Measurements from ENCODE around the gene KMT5B.

KMT5B gene

DNA sequence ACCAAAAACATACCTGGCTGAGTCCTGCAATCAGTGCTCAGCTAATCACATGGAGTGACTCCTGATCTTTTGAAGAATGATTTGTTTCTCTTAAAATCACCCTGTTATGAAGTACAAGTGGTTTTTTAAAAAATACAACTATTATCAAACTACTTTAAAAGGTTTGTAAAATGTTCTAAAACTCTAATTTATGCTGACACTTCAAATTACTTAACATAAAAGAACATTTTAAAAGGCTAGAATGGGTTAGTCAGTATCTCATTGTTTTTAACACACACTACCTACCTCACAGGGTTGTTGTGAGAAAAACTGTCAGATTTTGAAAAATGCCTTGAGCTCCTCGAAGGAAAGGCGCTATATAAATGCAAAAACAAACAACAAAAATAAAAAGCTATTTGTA, 33.2 kb downstream of the KMT5B start:
- H4K91ac ChIP-seq (ENCODE audit: low read depth, low read length, poor library complexity) = no peak overlapping the region
- H3K27ac ChIP-seq (replicated peaks; ENCODE audit: low read length) = no peak overlapping the region
- no peak overlapping the region for H2BK15ac ChIP-seq (ENCODE audit: low read length)
- no peak overlapping the region for H2BK120ac ChIP-seq (ENCODE audit: low read depth, low read length)
- no peaks in the 10 kb centered on the region for H3K9me3 ChIP-seq (replicated peaks in 1 of 2; ENCODE audit: control insufficient read depth in 2 of 2, insufficient read depth in 1 of 2, low read depth in 1 of 2, low read length in 2 of 2)
- H3K79me1 ChIP-seq (ENCODE audit: low read depth, low read length) = no peaks in the 10 kb centered on the region
- no peak overlapping the region for H3K4me2 ChIP-seq (ENCODE audit: insufficient read depth, low read length, poor library complexity, severe bottlenecking)
- no peak overlapping the region for H3K23ac ChIP-seq (ENCODE audit: low read depth, low read length, poor library complexity)
- WGBS, 2 donors (ENCODE audit: extremely low coverage in 2 of 2, insufficient read length in 2 of 2, insufficient replicate concordance in 1 of 2) = no CpG with 5 or more reads among the region's 2 CpGs
- H2BK5ac ChIP-seq (ENCODE audit: low read length) = no peak overlapping the region
- no peak overlapping the region for H3K4me3 ChIP-seq (ENCODE audit: low read length in 2 of 2)
- no peak overlapping the region for H3K9ac ChIP-seq (ENCODE audit: low read depth, low read length, poor library complexity)
- H3K14ac ChIP-seq (ENCODE audit: low read length) = no peak overlapping the region
- H3K4me1 ChIP-seq (ENCODE audit: control insufficient read depth in 2 of 2, insufficient read depth in 1 of 2, low read depth in 1 of 2, low read length in 2 of 2) = no peaks in the 10 kb centered on the region
- H3K4ac ChIP-seq (ENCODE audit: low read length) = no peak overlapping the region
- H3K36me3 ChIP-seq (replicated peaks in 1 of 2; ENCODE audit: control insufficient read depth in 2 of 2, insufficient read depth in 2 of 2, low read length in 2 of 2) = peaks cover 12 to 96% of the 10 kb centered on the region in 2 donors
- no peak overlapping the region for H4K8ac ChIP-seq (ENCODE audit: low read depth, low read length)
- no peak overlapping the region for H2AK5ac ChIP-seq (ENCODE audit: low read depth, low read length)
- H3K18ac ChIP-seq (ENCODE audit: low read length) = no peak overlapping the region
- H3K27me3 ChIP-seq (ENCODE audit: control insufficient read depth in 3 of 3, insufficient read depth in 3 of 3, low read depth in 1 of 3, low read length in 3 of 3) = no peaks in the 10 kb centered on the region
- no peak overlapping the region for H2BK12ac ChIP-seq (ENCODE audit: low read length)
- H2AFZ ChIP-seq (ENCODE audit: low read length) = no peak overlapping the region
- no peak for DNase-seq (ENCODE audit: low spot score)

DNA sequence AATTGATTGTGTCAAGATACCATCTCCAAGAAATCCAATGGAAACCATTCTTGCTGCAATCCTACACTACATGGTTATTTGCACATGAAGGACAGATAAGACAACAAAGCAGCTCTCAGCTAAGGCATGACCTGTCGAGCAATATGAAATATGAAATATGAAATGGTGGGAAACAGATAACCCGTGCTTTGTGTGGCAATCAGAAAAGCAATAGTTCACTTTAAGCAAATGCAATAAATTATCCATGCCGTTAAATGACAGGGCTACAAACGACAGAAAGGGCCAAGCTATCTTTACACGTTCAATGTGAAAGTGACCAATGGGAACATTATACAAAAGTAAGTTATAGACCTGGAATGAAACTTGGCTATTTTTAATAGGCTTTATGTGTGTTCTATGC, 35.2 kb downstream of the KMT5B start:
- Histone ChIP-seq H2AK5ac (ENCODE audit: low read depth, low read length) (no peak overlapping the region), H3K27ac (replicated peaks; ENCODE audit: low read length) (no peak overlapping the region), H4K8ac (ENCODE audit: low read depth, low read length) (no peak overlapping the region), H3K79me1 (ENCODE audit: low read depth, low read length) (no peaks in the 10 kb centered on the region), H3K9me3 (replicated peaks in 1 of 2; ENCODE audit: control insufficient read depth in 2 of 2, insufficient read depth in 1 of 2, low read depth in 1 of 2, low read length in 2 of 2) (no peaks in the 10 kb centered on the region), H3K27me3 (ENCODE audit: control insufficient read depth in 3 of 3, insufficient read depth in 3 of 3, low read depth in 1 of 3, low read length in 3 of 3) (no peaks in the 10 kb centered on the region), H3K23ac (ENCODE audit: low read depth, low read length, poor library complexity) (no peak overlapping the region), H3K4me1 (ENCODE audit: control insufficient read depth in 2 of 2, insufficient read depth in 1 of 2, low read depth in 1 of 2, low read length in 2 of 2) (no peaks in the 10 kb centered on the region), H2BK5ac (ENCODE audit: low read length) (no peak overlapping the region), H3K4me3 (ENCODE audit: low read length in 2 of 2) (no peak overlapping the region), H2BK12ac (ENCODE audit: low read length) (no peak overlapping the region), H3K36me3 (replicated peaks in 1 of 2; ENCODE audit: control insufficient read depth in 2 of 2, insufficient read depth in 2 of 2, low read length in 2 of 2) (peaks cover 16 to 99% of the 10 kb centered on the region in 2 donors), H2BK120ac (ENCODE audit: low read depth, low read length) (no peak overlapping the region), H2AFZ (ENCODE audit: low read length) (no peak overlapping the region), H3K14ac (ENCODE audit: low read length) (no peak overlapping the region), H4K91ac (ENCODE audit: low read depth, low read length, poor library complexity) (no peak overlapping the region), H2BK15ac (ENCODE audit: low read length) (no peak overlapping the region), H3K18ac (ENCODE audit: low read length) (no peak overlapping the region), H3K4me2 (ENCODE audit: insufficient read depth, low read length, poor library complexity, severe bottlenecking) (no peak overlapping the region), H3K9ac (ENCODE audit: low read depth, low read length, poor library complexity) (no peak overlapping the region), H3K4ac (ENCODE audit: low read length) (no peak overlapping the region)
- WGBS, 2 donors (ENCODE audit: extremely low coverage in 2 of 2, insufficient read length in 2 of 2, insufficient replicate concordance in 1 of 2) = no CpG with 5 or more reads among the region's 5 CpGs
- DNase-seq (ENCODE audit: low spot score) = no peak

DNA sequence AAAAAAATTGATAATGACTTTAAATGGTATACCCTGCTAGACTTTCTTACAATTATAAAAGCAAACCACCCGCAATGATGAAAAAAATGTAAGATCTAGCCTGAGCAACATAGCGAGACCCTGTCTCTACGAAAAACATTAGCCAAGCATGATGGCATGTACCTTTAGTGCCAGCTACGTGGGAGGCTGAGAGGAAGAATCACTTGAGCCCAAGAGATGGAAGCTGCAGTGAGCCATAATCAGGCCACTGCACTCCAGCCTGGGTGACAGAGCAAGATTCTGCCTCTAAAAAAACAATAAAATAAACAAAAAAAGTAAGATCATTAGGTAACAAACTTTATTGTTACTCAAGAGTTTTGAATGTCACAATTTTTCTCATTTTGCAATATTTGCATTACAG, 39.2 kb downstream of the KMT5B start:
- no peak overlapping the region for H3K4me2 ChIP-seq (ENCODE audit: insufficient read depth, low read length, poor library complexity, severe bottlenecking)
- no peak for DNase-seq (ENCODE audit: low spot score)
- H3K27me3 ChIP-seq (ENCODE audit: control insufficient read depth in 3 of 3, insufficient read depth in 3 of 3, low read depth in 1 of 3, low read length in 3 of 3) = no peaks in the 10 kb centered on the region
- H2BK5ac ChIP-seq (ENCODE audit: low read length) = no peak overlapping the region
- H3K14ac ChIP-seq (ENCODE audit: low read length) = no peak overlapping the region
- H3K4me1 ChIP-seq (ENCODE audit: control insufficient read depth in 2 of 2, insufficient read depth in 1 of 2, low read depth in 1 of 2, low read length in 2 of 2) = no peaks in the 10 kb centered on the region
- H3K9me3 ChIP-seq (replicated peaks in 1 of 2; ENCODE audit: control insufficient read depth in 2 of 2, insufficient read depth in 1 of 2, low read depth in 1 of 2, low read length in 2 of 2) = no peaks in the 10 kb centered on the region
- no peak overlapping the region for H3K4ac ChIP-seq (ENCODE audit: low read length)
- H2AFZ ChIP-seq (ENCODE audit: low read length) = no peak overlapping the region
- H2BK120ac ChIP-seq (ENCODE audit: low read depth, low read length) = no peak overlapping the region
- H3K36me3 ChIP-seq (replicated peaks in 1 of 2; ENCODE audit: control insufficient read depth in 2 of 2, insufficient read depth in 2 of 2, low read length in 2 of 2) = peaks cover 23 to 100% of the 10 kb centered on the region in 2 donors
- H4K91ac ChIP-seq (ENCODE audit: low read depth, low read length, poor library complexity) = no peak overlapping the region
- H3K23ac ChIP-seq (ENCODE audit: low read depth, low read length, poor library complexity) = no peak overlapping the region
- no peak overlapping the region for H3K4me3 ChIP-seq (ENCODE audit: low read length in 2 of 2)
- no peak overlapping the region for H2BK12ac ChIP-seq (ENCODE audit: low read length)
- no peaks in the 10 kb centered on the region for H3K79me1 ChIP-seq (ENCODE audit: low read depth, low read length)
- H3K9ac ChIP-seq (ENCODE audit: low read depth, low read length, poor library complexity) = no peak overlapping the region
- WGBS, 2 donors (ENCODE audit: extremely low coverage in 2 of 2, insufficient read length in 2 of 2, insufficient replicate concordance in 1 of 2) = no CpG with 5 or more reads among the region's 4 CpGs
- no peak overlapping the region for H2AK5ac ChIP-seq (ENCODE audit: low read depth, low read length)
- H3K27ac ChIP-seq (replicated peaks; ENCODE audit: low read length) = no peak overlapping the region
- H2BK15ac ChIP-seq (ENCODE audit: low read length) = no peak overlapping the region
- H4K8ac ChIP-seq (ENCODE audit: low read depth, low read length) = no peak overlapping the region
- no peak overlapping the region for H3K18ac ChIP-seq (ENCODE audit: low read length)

DNA sequence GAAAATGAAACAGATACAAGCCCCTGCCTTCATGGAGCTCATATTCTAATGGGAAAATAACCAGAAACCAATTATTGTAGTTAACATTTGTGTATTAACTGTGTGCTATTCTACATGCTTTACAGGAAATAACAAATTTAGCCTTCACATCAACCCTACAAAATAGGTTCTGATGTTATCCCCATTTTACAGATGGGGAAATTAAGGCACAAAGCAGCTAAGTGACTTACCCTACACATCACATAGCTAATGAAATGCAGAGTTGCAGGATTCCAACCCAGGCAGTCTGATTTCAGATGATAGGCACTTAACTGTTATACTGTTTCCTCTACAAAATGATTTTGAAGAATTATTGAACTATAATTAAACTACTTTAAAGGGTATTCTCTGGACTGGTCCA, 43.7 kb downstream of the KMT5B start:
- DNase-seq (ENCODE audit: low spot score) = no peak
- no peak overlapping the region for H3K4ac ChIP-seq (ENCODE audit: low read length)
- H3K36me3 ChIP-seq (replicated peaks in 1 of 2; ENCODE audit: control insufficient read depth in 2 of 2, insufficient read depth in 2 of 2, low read length in 2 of 2) = peaks cover 33 to 100% of the 10 kb centered on the region in 2 donors
- no peak overlapping the region for H3K9ac ChIP-seq (ENCODE audit: low read depth, low read length, poor library complexity)
- H3K4me1 ChIP-seq (ENCODE audit: control insufficient read depth in 2 of 2, insufficient read depth in 1 of 2, low read depth in 1 of 2, low read length in 2 of 2) = no peaks in the 10 kb centered on the region
- no peak overlapping the region for H3K4me3 ChIP-seq (ENCODE audit: low read length in 2 of 2)
- H4K8ac ChIP-seq (ENCODE audit: low read depth, low read length) = no peak overlapping the region
- H2BK12ac ChIP-seq (ENCODE audit: low read length) = no peak overlapping the region
- H2AFZ ChIP-seq (ENCODE audit: low read length) = no peak overlapping the region
- no peak overlapping the region for H4K91ac ChIP-seq (ENCODE audit: low read depth, low read length, poor library complexity)
- H2BK5ac ChIP-seq (ENCODE audit: low read length) = no peak overlapping the region
- H3K9me3 ChIP-seq (replicated peaks in 1 of 2; ENCODE audit: control insufficient read depth in 2 of 2, insufficient read depth in 1 of 2, low read depth in 1 of 2, low read length in 2 of 2) = no peaks in the 10 kb centered on the region
- no peak overlapping the region for H3K23ac ChIP-seq (ENCODE audit: low read depth, low read length, poor library complexity)
- no peak overlapping the region for H3K4me2 ChIP-seq (ENCODE audit: insufficient read depth, low read length, poor library complexity, severe bottlenecking)
- no peaks in the 10 kb centered on the region for H3K79me1 ChIP-seq (ENCODE audit: low read depth, low read length)
- no peak overlapping the region for H3K14ac ChIP-seq (ENCODE audit: low read length)
- no peak overlapping the region for H2BK120ac ChIP-seq (ENCODE audit: low read depth, low read length)
- no peak overlapping the region for H2BK15ac ChIP-seq (ENCODE audit: low read length)
- H3K27ac ChIP-seq (replicated peaks; ENCODE audit: low read length) = no peak overlapping the region
- H3K27me3 ChIP-seq (ENCODE audit: control insufficient read depth in 3 of 3, insufficient read depth in 3 of 3, low read depth in 1 of 3, low read length in 3 of 3) = no peaks in the 10 kb centered on the region
- H2AK5ac ChIP-seq (ENCODE audit: low read depth, low read length) = no peak overlapping the region
- no peak overlapping the region for H3K18ac ChIP-seq (ENCODE audit: low read length)

Data from neuronal stem cell (in vitro differentiated cells).